Right lobe of liver (tissue), 6 donors: ENCODE measurements around the gene MIB1. TPM values are rescaled to one million over a fixed set of nuclear protein-coding genes. Genes with fewer than 3 reads are reported as not detected.

ENCODE experiments used
- ATAC-seq, 4 donors: fragments of 200-7000 bp; cut with Tn5 transposase; one replicate each; pipeline ENCODE4 v1.9.1; 2020; ENCODE audit warnings: mild to moderate bottlenecking in 4 of 4, moderate library complexity in 4 of 4
- DNase-seq, 3 donors: peaks; one replicate each; pipeline ENCODE4 v3.0.0-alpha.2; 2020
- H3K27ac ChIP-seq, 3 donors: fragments of 200-600 bp; one replicate each; pipeline ENCODE4 v1.8.0; 2022
- H3K27me3 ChIP-seq, 2 donors: fragments of 200-600 bp; one replicate each; pipeline ENCODE4 v1.8.0; 2022
- H3K36me3 ChIP-seq, 4 donors: fragments of 200-600 bp; sonication (generic) in 1 of 4; one replicate each; pipeline versions ENCODE4 v1.5.1 to v1.8.0; 2017 to 2022; ENCODE audit warnings: control low read depth in 1 of 4
- H3K4me1 ChIP-seq, 4 donors: fragments of 200-600 bp; sonication (generic) in 1 of 4; one replicate each; pipeline versions ENCODE4 v1.5.1 to v1.8.0; 2017 to 2022; ENCODE audit warnings: control low read depth in 1 of 4
- H3K4me3 ChIP-seq, 3 donors: fragments of 200-600 bp; one replicate each; pipeline ENCODE4 v1.8.0; 2022
- H3K9me3 ChIP-seq, 4 donors: fragments of 200-600 bp; sonication (generic) in 1 of 4; one replicate each; pipeline versions ENCODE4 v1.5.1 to v1.8.0; 2017 to 2022; ENCODE audit warnings: control low read depth in 1 of 4
- CTCF ChIP-seq, 4 donors: fragments of 200-600 bp in 3 of 4; fragments of 450-650 bp in 1 of 4; IDR thresholded peaks; one replicate each; pipeline versions ENCODE4 v1.5.1 to v1.8.0; 2016 to 2022; ENCODE audit warnings: antibody characterized with exemption in 4 of 4, mild to moderate bottlenecking in 2 of 4
- POLR2A ChIP-seq: fragments of 450-650 bp; IDR thresholded peaks from one replicate; pipeline ENCODE4 v1.6.1; 2017; ENCODE audit warnings: antibody characterized with exemption, mild to moderate bottlenecking
- WGBS: methylation state at CpG from one replicate; pipeline ENCODE4 v1.1.6; 2018; ENCODE audit warnings: low coverage, low lambda C conversion rate; ENCODE audit not compliant: insufficient coverage; ENCODE audit errors: missing lambda C conversion rate; 5-methylcytosine and 5-hydroxymethylcytosine counted together
- intact Hi-C, 2 donors: fragments of 100-400 bp; cut with DNase I; formaldehyde crosslinking; loops; one replicate each; pipeline versions ENCODE4 v1.11.2 to v1.14.1; 2022
- total RNA-seq, 6 experiments: library from RNA; depleted of rRNA in 2 of 6; stranded (reverse); fragments of >200 nt in 2 of 6; fragmentation: NEBNext Ultra II Directional in 3 of 6; extraction: Animal tissue kit (Norgen Biotek cat#: 25700) in 3 of 6; gene quantifications; one replicate each; pipeline versions ENCODE4 v1.1.0 to v1.2.4, GENCODE V29; 2016 to 2023
- donor health status: DM: no; HTN: yes; CAD: no.
- donor health status: DM: no; HTN: no; CAD: no.
- donor health status: DM: no; HTN: no; CAD: no.
- donor health status: DM: no; HTN: yes; CAD: no.
- donor health status: DM: no; HTN: yes; CAD: no.

The MIB1 gene
- total RNA-seq, 6 experiments from 2014 or later: 10.6 to 17.1 (median 14.6) TPM

DNA sequence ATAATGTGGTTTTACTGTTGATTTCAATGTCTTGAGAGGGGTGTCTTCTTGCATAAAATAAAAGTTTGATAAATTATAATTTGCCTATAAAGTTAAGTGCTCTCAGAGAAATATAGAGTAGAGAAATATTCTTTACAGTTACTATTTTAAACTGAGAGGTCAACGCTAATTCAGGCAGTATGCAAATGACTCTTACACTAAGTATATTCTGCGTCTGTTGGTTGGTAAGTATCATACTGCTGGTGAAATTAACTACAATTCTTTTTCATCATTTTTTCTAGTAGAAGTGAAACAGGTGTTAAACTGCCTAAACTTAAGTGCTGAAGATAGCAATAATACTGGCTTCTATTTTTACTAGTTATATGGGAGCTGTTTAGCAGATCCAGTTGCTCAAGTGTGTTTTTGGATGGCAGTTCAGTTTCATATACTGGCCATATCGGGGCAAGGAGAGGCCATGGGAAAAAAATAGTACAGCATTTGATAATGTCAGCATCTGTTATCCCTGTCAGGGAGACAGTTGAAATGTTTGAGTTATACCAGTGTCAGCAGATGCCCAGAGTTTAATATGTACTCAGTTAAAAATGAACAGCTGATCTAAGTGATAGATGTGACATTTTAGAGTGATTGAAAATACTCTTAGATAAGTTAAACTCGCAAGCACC lies 86.2 kb downstream of the MIB1 start:
- intact Hi-C loops: no loop called here
- peaks cover 0 to 14% (median 0%) of the 10 kb centered on the region in 4 donors for H3K4me1 ChIP-seq
- DNase-seq (no peak), ATAC-seq (no peak)
- TF ChIP-seq POLR2A (no peak), CTCF (IDR thresholded peaks at IDR 0.05) (no peak)
- no peaks in the 10 kb centered on the region for H3K27me3 ChIP-seq
- H3K4me3 ChIP-seq: no peak overlapping the region
- 81% methylated on average over 4 of the region's 4 CpGs for WGBS
- no peaks in the 10 kb centered on the region for H3K36me3 ChIP-seq
- H3K9me3 ChIP-seq: no peaks in the 10 kb centered on the region
- H3K27ac ChIP-seq: no peak overlapping the region

- TF ChIP-seq CTCF (IDR thresholded peaks at IDR 0.05) (no peak), POLR2A (no peak)
- no peak for DNase-seq
- Histone ChIP-seq H3K4me1 (peaks cover 0 to 14% (median 0%) of the 10 kb centered on the region in 4 donors), H3K9me3 (no peaks in the 10 kb centered on the region), H3K27ac (no peak overlapping the region), H3K36me3 (no peaks in the 10 kb centered on the region), H3K27me3 (no peaks in the 10 kb centered on the region), H3K4me3 (no peak overlapping the region)
- 66% methylated on average over 3 of the region's 3 CpGs for WGBS
- intact Hi-C loops: no loop called here
- no peak for ATAC-seq
These were observed 89.9 kb downstream of the MIB1 start for GRCh38 chr18:21830532-21830931.

- intact Hi-C loops: no loop called here
- H3K4me1 ChIP-seq: peaks cover 0 to 7% (median 0%) of the 10 kb centered on the region in 4 donors
- H3K27me3 ChIP-seq: no peaks in the 10 kb centered on the region
- H3K36me3 ChIP-seq: no peaks in the 10 kb centered on the region
- ATAC-seq: no peak
- DNase-seq: no peak
- 93% methylated on average over 3 of the region's 5 CpGs for WGBS
- no peaks in the 10 kb centered on the region for H3K9me3 ChIP-seq
- H3K27ac ChIP-seq: no peak overlapping the region
- TF ChIP-seq POLR2A: no peak
- no peak for TF ChIP-seq CTCF (IDR thresholded peaks at IDR 0.05)
- H3K4me3 ChIP-seq: no peak overlapping the region
These were observed 90.8 kb downstream of the MIB1 start for GRCh38 chr18:21831413-21831831.

GRCh38 chr18:21833604-21834298 lies 93.2 kb downstream of the MIB1 start:
- Histone ChIP-seq H3K27ac (no peak overlapping the region), H3K27me3 (no peaks in the 10 kb centered on the region), H3K9me3 (no peaks in the 10 kb centered on the region), H3K4me3 (no peak overlapping the region), H3K36me3 (no peaks in the 10 kb centered on the region), H3K4me1 (no peaks in the 10 kb centered on the region)
- intact Hi-C loops: no loop called here
- 94% methylated on average over 4 of the region's 4 CpGs for WGBS
- no peak for ATAC-seq
- DNase-seq: no peak
- no peak for TF ChIP-seq POLR2A
- TF ChIP-seq CTCF (IDR thresholded peaks at IDR 0.05): no peak
